Esophagus (tissue), 2 donors: ENCODE results near the gene DENND1B. TPM values are rescaled to one million over a fixed set of nuclear protein-coding genes. Genes with fewer than 3 reads are reported as not detected.
"Not testable (repeated sequence)": the region's sequence is repeated elsewhere in the genome, so short reads cannot be mapped to it uniquely, and the experiment has no call there.

ENCODE experiments used
- H3K27ac ChIP-seq, 2 donors: one replicate each; pipeline ENCODE4 v1.5.1; 2013; ENCODE audit warnings: low read depth in 2 of 2, mild to moderate bottlenecking in 2 of 2, inconsistent platforms in 1 of 2, low read length in 1 of 2, moderate library complexity in 1 of 2
- H3K27me3 ChIP-seq, 2 donors: one replicate each; pipeline ENCODE4 v1.6.1; 2013; ENCODE audit warnings: low read length in 2 of 2, control low read depth in 1 of 2, mild to moderate bottlenecking in 1 of 2; ENCODE audit not compliant: insufficient read depth in 2 of 2, control insufficient read depth in 1 of 2
- H3K36me3 ChIP-seq, 2 donors: one replicate each; pipeline ENCODE4 v1.6.1; 2013; ENCODE audit warnings: low read length in 1 of 2; ENCODE audit not compliant: control insufficient read depth in 2 of 2, insufficient read depth in 2 of 2
- H3K4me1 ChIP-seq, 2 donors: one replicate each; pipeline ENCODE4 v1.6.1; 2013; ENCODE audit warnings: low read length in 1 of 2; ENCODE audit not compliant: control insufficient read depth in 2 of 2, insufficient read depth in 2 of 2
- H3K4me3 ChIP-seq, 2 donors: one replicate each; pipeline ENCODE4 v1.5.1; 2013; ENCODE audit warnings: low read length in 2 of 2, mild to moderate bottlenecking in 2 of 2, low read depth in 1 of 2, moderate library complexity in 1 of 2
- H3K9me3 ChIP-seq, 2 donors: one replicate each; pipeline ENCODE4 v1.6.1; 2013; ENCODE audit warnings: mild to moderate bottlenecking in 2 of 2, low read depth in 1 of 2, low read length in 1 of 2, moderate library complexity in 1 of 2; ENCODE audit not compliant: control insufficient read depth in 2 of 2, insufficient read depth in 1 of 2
- WGBS, 2 donors: extraction: QIAGEN DNeasy Blood & Tissue Kit; methylation state at CpG; one replicate each; pipeline ENCODE4 v1.1.7; 2013; 5-methylcytosine and 5-hydroxymethylcytosine counted together
- polyA plus RNA-seq, 2 donors: library from polyadenylated mRNA; stranded (reverse); fragments of 200-250 nt; gene quantifications; one replicate each; pipeline ENCODE4 v1.2.3, GENCODE V29; 2013
- donor health status: healthy with polysubstance abuse.
- donor health status: Bipolar disorder and iron deficiency.

DENND1B gene
- polyA plus RNA-seq, 2 donors = 3.4 to 4.8 TPM

DNA sequence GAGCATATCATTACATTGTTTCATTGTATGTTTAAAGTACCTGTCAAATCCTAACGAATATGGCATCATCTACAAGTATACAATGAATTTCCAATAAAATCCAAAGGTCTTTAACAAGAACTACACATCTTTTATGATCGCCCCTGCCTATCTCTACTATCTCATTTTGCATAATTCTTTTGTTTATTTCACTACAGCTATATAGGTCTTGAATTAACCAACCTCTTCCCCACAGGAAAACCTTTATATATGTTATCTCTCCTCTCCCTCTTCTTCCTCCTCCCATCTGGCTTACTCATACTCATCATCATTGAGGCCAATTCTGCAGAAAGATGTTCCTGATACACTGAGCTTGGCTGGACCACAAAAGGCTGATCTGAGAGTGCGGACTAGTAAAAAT is 175.5 kb downstream of the DENND1B start:
- no peak overlapping the region for H3K27ac ChIP-seq

DNA sequence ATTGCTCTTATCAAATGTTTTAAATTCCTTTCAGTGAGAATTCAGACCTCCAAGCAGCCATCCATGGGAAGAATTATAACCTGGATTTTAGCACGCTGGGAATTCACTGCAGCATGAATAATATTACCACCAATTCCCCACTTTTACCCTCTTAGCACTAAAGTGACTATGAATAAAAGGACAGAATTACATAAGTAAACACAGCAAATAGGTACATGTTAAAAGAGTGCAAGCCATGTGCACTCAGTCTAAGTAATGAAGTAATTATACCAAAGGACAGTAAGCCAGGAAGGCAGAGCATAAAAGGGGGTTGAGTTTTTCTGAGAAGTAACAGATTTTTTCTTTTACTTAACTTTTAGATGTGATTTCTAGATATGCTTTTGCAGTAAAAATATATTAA is 176.3 kb downstream of the DENND1B start:
- Histone ChIP-seq H3K9me3 (no peaks in the 10 kb centered on the region), H3K27ac (no peak overlapping the region), H3K27me3 (no peaks in the 10 kb centered on the region), H3K4me1 (no peaks in the 10 kb centered on the region), H3K4me3 (no peak overlapping the region), H3K36me3 (peaks cover 0 to 2% of the 10 kb centered on the region in 2 donors)
- WGBS, 2 donors = 74 to 83% methylated on average over 1 of the region's 1 CpG

More for the DNA sequence above, 175.5 kb downstream of the DENND1B start:
- Histone ChIP-seq H3K9me3 (no peaks in the 10 kb centered on the region), H3K27me3 (no peaks in the 10 kb centered on the region), H3K4me3 (no peak overlapping the region), H3K36me3 (peaks cover 0 to 2% of the 10 kb centered on the region in 2 donors), H3K4me1 (no peaks in the 10 kb centered on the region)
- 82 to 84% methylated on average over 3 of the region's 3 CpGs for WGBS, 2 donors

DNA sequence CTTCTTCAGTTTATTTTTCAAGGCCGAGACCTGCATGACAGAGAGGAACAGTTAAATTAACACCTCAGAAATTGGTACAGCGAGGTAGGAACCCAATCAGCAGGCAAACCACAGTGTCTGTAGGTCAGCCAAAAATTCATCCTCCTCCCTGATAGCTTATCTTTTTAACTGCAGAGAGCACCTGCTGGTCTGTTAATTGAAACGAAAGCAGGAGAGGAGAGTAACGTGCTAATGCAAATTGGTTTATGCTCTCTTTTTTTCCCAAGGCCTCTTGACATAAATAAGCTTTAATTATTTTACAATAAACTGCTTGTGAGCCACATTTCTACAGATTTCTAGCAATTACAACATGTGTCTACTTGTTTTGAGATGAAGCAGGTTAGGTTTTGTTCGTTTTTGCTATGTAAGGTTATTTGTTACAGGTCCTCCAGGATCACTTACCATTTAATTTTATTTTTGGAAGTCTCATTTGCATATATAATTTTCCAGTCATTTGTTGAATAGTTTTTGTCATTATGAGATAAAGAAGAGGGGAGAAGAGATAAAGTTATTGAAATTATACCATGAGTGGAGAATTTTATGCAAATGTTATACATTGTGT is 179.9 kb downstream of the DENND1B start:
- Histone ChIP-seq H3K27me3 (no peaks in the 10 kb centered on the region), H3K9me3 (no peaks in the 10 kb centered on the region), H3K4me3 (no peak overlapping the region), H3K4me1 (no peaks in the 10 kb centered on the region), H3K36me3 (peaks cover 0 to 2% of the 10 kb centered on the region in 2 donors), H3K27ac (no peak overlapping the region)
- WGBS, 2 donors = 71 to 72% methylated on average over 5 of the region's 5 CpGs

DNA sequence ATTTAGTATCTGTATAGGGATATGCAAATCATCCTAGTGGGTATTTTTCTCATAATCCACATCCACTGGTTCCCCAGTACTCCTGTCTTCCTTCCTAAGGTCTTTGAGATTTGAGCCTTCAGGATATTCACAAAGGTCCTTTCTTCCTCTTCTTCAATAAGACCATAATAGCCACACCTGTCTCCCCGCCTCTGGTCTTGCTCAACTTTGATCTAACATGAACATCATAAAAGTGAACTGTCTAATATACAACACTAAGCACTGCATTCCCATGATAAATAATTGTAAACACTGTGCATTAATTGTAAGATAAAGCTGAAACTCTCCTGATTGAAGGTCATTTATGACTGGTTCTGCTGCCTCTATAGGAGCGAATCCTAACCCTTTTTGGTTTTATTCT is 184.6 kb downstream of the DENND1B start:
- 83 to 92% methylated on average over 2 of the region's 2 CpGs for WGBS, 2 donors
- H3K9me3 ChIP-seq = no peaks in the 10 kb centered on the region

DNA sequence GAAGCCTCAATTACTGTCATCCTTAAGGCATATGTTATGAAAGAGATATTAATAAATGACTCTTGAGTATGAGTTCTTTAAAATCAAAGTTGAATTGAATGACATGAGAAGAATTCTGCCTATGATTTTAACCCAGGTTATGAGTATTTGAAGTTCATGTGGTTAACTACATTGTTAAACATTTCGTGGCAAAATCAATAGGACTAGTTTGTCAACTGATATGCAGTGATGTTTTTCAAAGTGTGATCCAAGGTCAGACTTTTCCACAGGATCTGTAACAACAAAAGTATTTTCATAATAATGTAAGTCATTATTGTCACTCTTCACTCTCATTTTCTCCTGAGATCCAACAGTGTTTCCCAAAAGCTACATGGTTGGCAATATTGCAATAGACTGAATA is 189.5 kb downstream of the DENND1B start:
- H3K27ac ChIP-seq = no peak overlapping the region
- H3K4me1 ChIP-seq = no peaks in the 10 kb centered on the region
- no peaks in the 10 kb centered on the region for H3K9me3 ChIP-seq
- no peaks in the 10 kb centered on the region for H3K36me3 ChIP-seq
- no peaks in the 10 kb centered on the region for H3K27me3 ChIP-seq
- WGBS, 2 donors = 77 to 92% methylated on average over 1 of the region's 1 CpG
- no peak overlapping the region for H3K4me3 ChIP-seq

More for the DNA sequence above, 184.6 kb downstream of the DENND1B start:
- H3K4me1 ChIP-seq = no peaks in the 10 kb centered on the region
- H3K27ac ChIP-seq = no peak overlapping the region
- no peaks in the 10 kb centered on the region for H3K36me3 ChIP-seq
- H3K27me3 ChIP-seq = no peaks in the 10 kb centered on the region
- H3K4me3 ChIP-seq = no peak overlapping the region

DNA sequence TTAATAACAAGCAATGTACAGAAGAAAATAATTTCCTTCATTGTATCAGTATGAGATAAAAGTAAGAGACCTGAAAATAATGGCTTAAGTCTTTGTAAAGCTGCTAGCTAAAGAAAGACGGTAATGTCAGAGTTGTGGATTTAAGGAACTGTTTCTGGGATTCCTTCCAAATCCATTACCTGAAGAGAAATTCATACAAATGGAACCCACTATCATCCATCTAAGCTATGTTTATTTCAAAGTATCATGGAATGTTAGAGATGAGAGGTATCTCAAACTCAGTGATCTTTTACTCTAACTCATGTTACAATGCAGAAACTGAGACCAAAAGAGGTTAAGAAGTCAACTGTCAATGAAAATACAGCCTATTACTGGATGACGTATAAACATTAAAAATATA is 197.7 kb downstream of the DENND1B start:
- no peaks in the 10 kb centered on the region for H3K27me3 ChIP-seq
- no peaks in the 10 kb centered on the region for H3K9me3 ChIP-seq
- H3K4me1 ChIP-seq = no peaks in the 10 kb centered on the region
- no peak overlapping the region for H3K4me3 ChIP-seq
- no peaks in the 10 kb centered on the region for H3K36me3 ChIP-seq
- 83% methylated on average over 2 of the region's 2 CpGs for WGBS, 2 donors
- no peak overlapping the region for H3K27ac ChIP-seq

DNA sequence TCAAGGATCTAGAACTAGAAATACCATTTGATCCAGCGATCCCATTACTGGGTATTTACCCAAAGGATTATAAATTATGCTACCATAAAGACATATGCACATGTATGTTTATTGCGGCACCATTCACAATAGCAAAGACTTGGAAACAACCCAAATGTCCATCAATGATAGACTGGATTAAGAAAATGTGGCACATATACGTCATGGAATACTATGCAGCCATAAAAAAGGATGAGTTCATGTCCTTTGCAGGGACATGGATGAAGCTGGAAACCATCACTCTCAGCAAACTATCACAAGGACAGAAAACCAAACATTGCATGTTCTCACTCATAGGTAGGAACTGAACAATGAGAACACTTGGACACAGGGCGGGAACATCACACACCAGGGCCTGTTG is 199.7 kb downstream of the DENND1B start:
- not testable (repeated sequence) for H3K36me3 ChIP-seq, H3K4me1 ChIP-seq, H3K27me3 ChIP-seq, H3K27ac ChIP-seq, H3K4me3 ChIP-seq, H3K9me3 ChIP-seq
- whole genome bisulfite sequencing, 2 donors = 95 to 98% methylated on average over 4 of the region's 4 CpGs

DNA sequence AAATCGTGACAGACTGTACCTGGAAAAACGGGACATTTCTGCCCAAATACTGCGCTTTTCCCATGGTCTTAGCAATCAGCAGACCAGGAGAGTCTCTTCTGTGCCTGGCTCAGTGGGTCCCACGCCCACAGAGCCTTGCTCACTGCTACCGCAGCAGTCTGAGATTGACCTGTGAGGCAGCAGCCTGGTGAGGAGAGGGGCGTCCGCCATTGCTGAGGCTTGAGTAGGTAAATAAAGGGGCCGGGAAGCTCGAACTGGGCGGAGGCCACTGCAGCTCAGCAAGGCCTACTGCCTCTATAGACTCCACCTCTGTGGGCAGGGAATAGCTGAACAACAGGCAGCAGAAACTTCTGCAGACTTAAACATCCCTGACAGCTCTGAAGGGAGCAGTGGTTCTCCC is 203.1 kb downstream of the DENND1B start:
- Histone ChIP-seq H3K36me3 (peaks cover 0 to 5% of the 10 kb centered on the region in 2 donors), H3K4me1 (no peaks in the 10 kb centered on the region), H3K27ac (no peak overlapping the region), H3K9me3 (no peaks in the 10 kb centered on the region), H3K4me3 (no peak overlapping the region), H3K27me3 (no peaks in the 10 kb centered on the region)
- 93 to 97% methylated on average over 10 of the region's 10 CpGs for WGBS, 2 donors

DNA sequence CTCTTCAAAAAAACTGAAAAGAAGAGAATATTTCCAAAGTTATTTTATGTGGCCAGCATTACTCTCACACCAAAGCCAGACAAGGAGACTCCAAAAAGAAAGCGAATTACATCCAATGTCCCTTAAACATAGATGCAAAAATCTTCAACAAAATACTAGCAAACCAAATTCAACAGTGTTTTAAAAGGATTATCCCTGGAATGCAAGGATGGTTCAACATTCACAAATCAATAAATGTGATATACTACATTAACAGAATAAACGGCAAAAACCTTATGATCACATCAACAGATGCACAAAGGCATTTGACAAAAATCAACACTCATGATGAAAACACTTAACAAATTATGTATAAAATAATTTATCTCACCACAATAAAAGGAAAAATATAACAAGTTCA is 207.8 kb downstream of the DENND1B start:
- 96 to 97% methylated on average over 2 of the region's 2 CpGs for WGBS, 2 donors
- peaks cover 0 to 8% of the 10 kb centered on the region in 2 donors for H3K36me3 ChIP-seq
- no peak overlapping the region for H3K4me3 ChIP-seq
- no peak overlapping the region for H3K27ac ChIP-seq
- no peaks in the 10 kb centered on the region for H3K4me1 ChIP-seq
- H3K9me3 ChIP-seq = no peaks in the 10 kb centered on the region
- no peaks in the 10 kb centered on the region for H3K27me3 ChIP-seq

DNA sequence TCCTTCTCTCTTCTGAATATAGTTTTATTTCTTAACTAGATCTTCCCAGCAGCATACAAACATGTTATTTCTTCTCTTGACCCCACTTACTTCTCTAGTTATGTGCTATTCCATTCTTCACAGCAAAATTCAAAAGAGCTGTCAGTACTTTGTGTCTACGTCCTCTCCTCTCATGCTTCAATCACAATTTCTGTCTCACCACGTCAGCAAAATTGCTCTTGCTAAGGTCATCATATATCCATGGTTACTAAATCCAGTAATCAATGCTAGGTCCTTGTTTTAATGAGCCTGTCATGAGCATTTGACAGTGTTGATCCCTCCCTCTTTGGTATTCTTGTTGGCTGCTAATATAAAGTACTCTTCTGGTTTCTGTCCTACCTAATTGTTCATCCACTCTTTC is 214.2 kb downstream of the DENND1B start:
- no peaks in the 10 kb centered on the region for H3K27me3 ChIP-seq
- 96 to 97% methylated on average over 2 of the region's 2 CpGs for WGBS, 2 donors

More for the DNA sequence above, 214.2 kb downstream of the DENND1B start:
- Histone ChIP-seq H3K9me3 (no peaks in the 10 kb centered on the region), H3K4me3 (no peak overlapping the region), H3K36me3 (peaks cover 0 to 3% of the 10 kb centered on the region in 2 donors), H3K27ac (no peak overlapping the region), H3K4me1 (no peaks in the 10 kb centered on the region)
